Glomerular visceral epithelial cell (primary cell): ENCODE measurements around the gene PLEKHA3.
"Not testable (repeated sequence)": the region's sequence is repeated elsewhere in the genome, so short reads cannot be mapped to it uniquely, and the experiment has no call there.

Experiments used
- DNase-seq: peaks from one replicate; pipeline ENCODE4 v3.0.0-alpha.2; 2016; ENCODE audit errors: extremely low spot score

Gene PLEKHA3

GRCh38 chr2:178522950-178523595 is 42.8 kb downstream of the PLEKHA3 start:
- DNase-seq = peak; percentile 80

DNA sequence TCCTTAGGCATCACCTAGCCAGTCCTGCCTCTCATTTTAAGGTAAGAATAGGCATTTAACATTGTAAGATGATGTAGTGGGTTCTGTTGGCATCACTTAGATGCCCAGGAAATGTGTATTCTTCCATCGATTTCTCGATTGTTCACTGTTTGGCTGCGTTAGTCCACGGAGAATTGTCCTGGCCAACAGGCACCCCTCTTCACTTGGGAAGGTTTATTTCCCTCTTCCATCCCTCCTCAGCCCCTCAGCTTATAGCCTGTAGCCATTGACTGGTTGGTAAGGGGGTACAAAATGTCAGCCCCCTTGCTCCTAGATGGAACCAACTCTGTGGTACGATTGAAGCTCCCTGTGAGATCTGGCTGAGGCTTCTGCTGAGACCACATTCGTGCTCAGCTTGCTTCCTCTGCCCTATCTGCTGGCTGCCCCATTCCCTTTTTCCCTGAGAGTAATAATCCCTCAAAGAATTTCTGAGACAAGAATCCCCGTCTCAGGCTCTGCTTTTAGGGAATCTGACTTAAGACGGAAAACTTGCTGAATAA is 43.4 kb downstream of the PLEKHA3 start:
- no peak for DNase-seq

GRCh38 chr2:178525010-178525409 is 44.8 kb downstream of the PLEKHA3 start:
- DNase-seq = not testable (repeated sequence)

- not testable (repeated sequence) for DNase-seq
These were observed 45.2 kb downstream of the PLEKHA3 start for GRCh38 chr2:178525460-178525859.

DNA sequence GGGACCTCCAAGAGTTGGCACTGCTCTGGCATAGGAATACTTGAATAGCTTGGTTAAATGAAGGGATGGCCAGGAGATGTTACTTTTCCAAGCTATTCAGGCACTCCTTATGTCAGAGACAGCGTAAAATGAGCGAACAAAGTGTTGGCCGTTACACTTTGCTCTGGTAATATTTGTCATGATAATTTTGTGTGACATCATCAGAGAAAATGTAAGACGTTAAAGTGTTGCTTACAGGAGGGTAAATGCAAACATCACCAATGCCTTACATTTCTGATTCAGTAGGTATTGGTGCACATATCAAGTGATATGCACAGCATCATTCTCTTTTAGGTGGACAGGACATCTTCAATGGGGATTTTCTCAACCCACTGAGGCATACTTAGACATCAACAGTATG is 46.0 kb downstream of the PLEKHA3 start:
- no peak for DNase-seq

GRCh38 chr2:178527592-178527991 is 47.3 kb downstream of the PLEKHA3 start:
- DNase-seq = no peak

DNA sequence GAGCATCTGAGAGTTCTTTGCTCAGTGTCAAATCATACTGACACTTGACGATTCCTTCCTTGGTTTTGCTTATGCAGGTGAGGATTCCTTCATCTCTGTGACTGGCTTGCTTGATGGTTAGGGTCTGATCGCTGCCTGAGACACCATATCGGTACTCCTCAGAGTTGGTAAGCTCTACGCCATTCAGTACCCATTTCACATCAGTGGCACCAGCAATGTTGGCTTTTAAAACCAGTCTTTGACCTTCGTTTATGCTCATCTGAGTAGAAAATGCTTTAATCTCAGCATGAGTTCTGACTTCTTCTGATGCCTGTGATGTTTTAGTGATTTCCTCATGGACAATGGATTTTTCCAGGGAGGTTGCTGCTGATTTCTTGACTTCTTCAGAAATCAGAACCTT is 48.4 kb downstream of the PLEKHA3 start:
- no peak for DNase-seq

GRCh38 chr2:178529194-178529593 is 48.9 kb downstream of the PLEKHA3 start:
- no peak for DNase-seq

- no peak for DNase-seq
These were observed 49.9 kb downstream of the PLEKHA3 start for GRCh38 chr2:178530131-178530530.

- DNase-seq = no peak
These were observed 50.4 kb downstream of the PLEKHA3 start for GRCh38 chr2:178530625-178531142.

- no peak for DNase-seq
These were observed 50.9 kb downstream of the PLEKHA3 start for GRCh38 chr2:178531168-178531567.

DNA sequence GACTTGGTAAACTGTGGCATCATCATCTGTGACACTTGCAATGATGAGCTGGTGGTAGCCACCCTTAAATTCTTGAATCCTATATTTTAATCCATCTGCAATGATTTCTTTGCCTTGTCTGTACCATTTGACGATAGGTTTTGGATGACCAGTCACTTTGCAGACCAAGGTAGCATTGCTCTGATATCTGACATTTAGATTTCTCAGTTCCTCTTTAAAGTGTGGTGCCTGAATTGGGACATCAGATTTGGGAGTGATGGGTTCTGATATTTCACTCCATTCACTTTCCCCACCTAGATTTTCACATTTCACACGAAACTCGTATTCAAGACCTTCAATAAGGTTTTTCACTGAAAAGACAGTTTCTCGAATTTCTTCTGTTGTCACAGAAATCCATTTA is 55.8 kb downstream of the PLEKHA3 start:
- DNase-seq = no peak

DNA sequence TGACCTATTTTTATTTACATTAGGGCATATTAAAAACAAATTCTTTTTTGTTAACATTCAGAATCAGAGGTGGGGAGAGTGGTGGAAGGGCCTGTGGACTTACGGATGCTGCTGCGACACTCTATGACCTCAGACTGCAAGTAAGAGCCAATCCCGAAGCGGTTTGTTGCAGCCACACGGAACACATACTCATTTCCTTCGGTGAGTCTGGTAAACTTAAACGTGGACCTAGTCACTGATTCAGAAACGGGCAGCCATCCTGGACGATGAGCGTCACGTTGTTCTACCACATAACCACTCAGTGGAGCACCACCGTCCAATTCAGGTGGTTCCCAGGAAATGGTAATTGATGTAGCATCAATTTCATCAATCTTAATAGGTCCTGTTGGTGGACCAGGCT is 61.9 kb downstream of the PLEKHA3 start:
- DNase-seq = no peak

DNA sequence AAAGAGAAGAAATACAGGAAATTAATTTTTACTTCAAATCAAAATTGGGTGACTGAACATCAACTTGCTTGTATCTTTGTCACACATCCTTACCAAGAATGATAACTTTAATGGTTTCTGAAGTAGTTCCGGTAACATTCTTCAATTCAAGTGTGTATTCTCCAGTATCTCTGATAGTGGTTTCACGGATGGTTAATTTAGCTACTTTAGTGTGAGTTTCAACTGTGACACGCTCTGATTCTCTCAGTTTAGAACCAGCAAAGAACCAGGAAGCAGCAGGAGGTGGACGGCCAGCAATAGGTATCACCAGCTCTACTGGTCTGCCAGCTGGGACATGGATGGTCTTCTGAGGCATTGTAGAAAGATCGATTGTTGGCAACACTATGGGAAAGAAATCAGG is 62.3 kb downstream of the PLEKHA3 start:
- peak; percentile 53 for DNase-seq

DNA sequence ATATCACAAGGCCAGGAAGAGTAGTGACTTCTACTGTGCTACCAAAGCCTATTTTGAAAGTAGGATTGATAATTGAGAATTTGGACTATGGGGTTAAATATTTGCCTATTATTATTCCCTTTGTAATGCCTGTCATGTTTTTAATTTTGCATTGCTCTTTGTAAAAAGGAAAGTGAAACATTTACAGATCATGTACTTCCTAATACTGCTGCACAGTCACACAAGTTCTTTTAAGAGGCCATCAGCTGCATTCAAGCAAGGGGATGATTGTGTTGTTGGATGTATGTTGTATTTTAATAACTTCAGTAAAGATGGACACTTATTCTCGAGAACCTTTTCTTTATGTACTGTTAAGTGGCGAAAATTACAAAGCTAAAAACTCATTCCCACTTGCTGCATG is 70.1 kb downstream of the PLEKHA3 start:
- no peak for DNase-seq

- DNase-seq = peak; percentile 49
These were observed 72.8 kb downstream of the PLEKHA3 start for GRCh38 chr2:178553047-178553446.
